H54 (cell line): ENCODE measurements around the gene LDLRAD3.
"Not testable (repeated sequence)": the region's sequence is repeated elsewhere in the genome, so short reads cannot be mapped to it uniquely, and the experiment has no call there.

Experiments used
- DNase-seq: peaks from one replicate; pipeline ENCODE4 v3.0.0; 2011; ENCODE audit warnings: low spot score, mixed read lengths; ENCODE audit not compliant: insufficient read length
- FAIRE-seq: peaks from 3 replicates; lab custom pipeline; 2011; peaks lifted over from hg19 to GRCh38; lab: Jason Lieb, UNC
- POLR2A ChIP-seq: IDR thresholded peaks from 2 replicates; pipeline ENCODE4 v1.6.1; 2011; ENCODE audit warnings: low read depth, mild to moderate bottlenecking, low read length

The LDLRAD3 gene

DNA sequence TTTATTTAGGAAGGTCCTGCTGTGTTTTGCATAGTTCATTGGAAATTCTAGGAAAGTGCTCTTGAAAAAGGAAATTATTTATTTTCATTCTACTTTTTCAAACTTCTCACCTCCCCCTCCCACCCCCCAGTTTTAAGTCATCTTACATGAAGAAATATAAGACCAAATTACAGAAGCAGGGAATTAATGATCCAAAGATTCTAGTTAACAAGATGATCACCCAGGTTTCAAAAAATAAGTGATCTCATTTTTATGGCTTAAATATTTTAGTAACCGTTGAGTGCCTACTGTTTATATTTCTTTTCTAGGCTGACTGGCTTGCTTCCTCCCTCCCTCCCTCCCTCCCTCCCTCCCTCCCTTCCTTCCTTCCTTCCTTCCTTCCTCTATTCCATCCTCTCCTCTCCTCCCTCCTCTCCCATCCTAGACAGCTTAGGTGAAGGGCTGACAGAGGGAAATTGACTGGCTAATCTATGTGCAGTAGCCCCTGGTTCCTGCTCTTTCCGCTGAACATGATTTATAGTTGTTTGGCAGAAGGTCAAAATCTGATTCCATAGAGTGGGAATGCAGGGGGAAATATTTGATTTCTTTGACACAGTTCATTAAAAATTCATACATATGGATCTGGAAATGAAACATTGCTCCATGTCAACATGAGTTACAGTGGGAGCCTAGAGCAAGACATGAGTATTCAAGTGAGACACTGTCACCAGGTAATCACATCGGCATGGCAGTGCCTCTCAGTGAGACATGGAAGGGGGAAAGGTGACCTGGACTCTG is 221.9 kb downstream of the LDLRAD3 start:
- no peak for TF ChIP-seq POLR2A
- DNase-seq (no peak), FAIRE-seq (no peak)

GRCh38 chr11:36167073-36167472 is 223.2 kb downstream of the LDLRAD3 start:
- no peak for DNase-seq
- no peak for FAIRE-seq
- TF ChIP-seq POLR2A: no peak

GRCh38 chr11:36167729-36168128 is 223.9 kb downstream of the LDLRAD3 start:
- no peak for TF ChIP-seq POLR2A
- FAIRE-seq (no peak), DNase-seq (no peak)

DNA sequence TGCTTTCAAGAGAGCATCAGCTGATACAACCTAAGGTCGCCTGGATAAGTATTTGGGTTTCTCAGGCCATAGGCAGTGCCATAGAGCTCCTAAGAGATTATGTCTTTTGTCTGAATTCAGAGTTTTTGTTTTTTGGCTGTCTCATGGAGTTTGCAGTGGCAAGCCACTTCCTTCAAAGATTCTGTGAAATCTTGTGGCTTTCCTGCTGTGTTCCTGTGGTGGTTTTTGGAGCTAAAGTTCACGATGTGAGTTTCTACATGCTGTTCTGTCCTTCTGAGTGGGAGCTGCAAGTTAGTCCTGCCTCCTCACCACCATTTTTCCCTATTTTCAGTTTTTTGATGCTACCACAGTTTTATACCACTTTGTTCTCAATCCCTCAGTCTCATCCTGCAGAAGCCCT is 234.0 kb downstream of the LDLRAD3 start:
- DNase-seq (no peak), FAIRE-seq (no peak)
- TF ChIP-seq POLR2A: no peak

- DNase-seq: no peak
- no peak for FAIRE-seq
- no peak for TF ChIP-seq POLR2A
Observed at GRCh38 chr11:36186340-36187175, 242.7 kb downstream of the LDLRAD3 start.

DNA sequence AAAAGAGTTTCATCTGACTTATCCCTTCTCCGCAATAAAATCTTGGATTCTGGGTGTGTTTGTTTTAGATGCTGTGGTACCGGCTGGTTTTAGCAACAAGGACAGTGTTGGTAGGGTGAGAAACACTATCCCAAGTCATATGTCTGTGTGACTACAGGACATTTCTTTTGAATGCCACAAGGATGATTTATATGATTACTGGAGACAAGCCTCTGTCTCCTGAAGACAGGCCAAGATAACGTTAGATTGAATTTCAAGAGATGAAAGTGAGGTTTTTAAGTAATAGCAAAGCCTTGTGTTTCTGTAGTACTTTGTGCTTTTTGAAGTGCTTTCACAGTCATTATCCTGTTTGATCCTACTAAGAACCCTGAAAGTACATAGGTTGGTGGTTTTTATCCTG is 243.8 kb downstream of the LDLRAD3 start:
- FAIRE-seq: no peak
- TF ChIP-seq POLR2A: no peak
- DNase-seq: no peak

GRCh38 chr11:36189735-36190134 is 245.9 kb downstream of the LDLRAD3 start:
- not testable (repeated sequence) for DNase-seq, FAIRE-seq

GRCh38 chr11:36191941-36192340 is 248.1 kb downstream of the LDLRAD3 start:
- FAIRE-seq: no peak

GRCh38 chr11:36192425-36193289 is 248.8 kb downstream of the LDLRAD3 start:
- DNase-seq (no peak), FAIRE-seq (no peak)
- TF ChIP-seq POLR2A: no peak

More at GRCh38 chr11:36191941-36192340, 248.1 kb downstream of the LDLRAD3 start:
- no peak for DNase-seq
- no peak for TF ChIP-seq POLR2A

DNA sequence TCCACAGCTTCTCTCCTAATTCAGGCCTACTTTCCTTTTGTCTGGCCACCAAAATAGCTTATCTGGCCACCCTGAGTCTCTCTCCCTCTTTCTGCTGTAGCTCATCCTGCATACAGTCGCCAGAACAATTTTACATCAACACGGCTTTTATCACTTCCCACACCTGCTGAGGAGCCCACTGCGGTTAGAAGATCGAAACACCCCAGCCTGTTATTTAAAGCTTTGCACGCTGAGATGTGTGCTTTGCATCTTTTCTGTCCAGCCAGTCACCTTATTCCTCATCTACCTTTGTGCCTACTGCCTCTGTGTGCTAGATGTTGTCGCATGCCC is 249.4 kb downstream of the LDLRAD3 start:
- no peak for DNase-seq
- FAIRE-seq: no peak
- TF ChIP-seq POLR2A: no peak

DNA sequence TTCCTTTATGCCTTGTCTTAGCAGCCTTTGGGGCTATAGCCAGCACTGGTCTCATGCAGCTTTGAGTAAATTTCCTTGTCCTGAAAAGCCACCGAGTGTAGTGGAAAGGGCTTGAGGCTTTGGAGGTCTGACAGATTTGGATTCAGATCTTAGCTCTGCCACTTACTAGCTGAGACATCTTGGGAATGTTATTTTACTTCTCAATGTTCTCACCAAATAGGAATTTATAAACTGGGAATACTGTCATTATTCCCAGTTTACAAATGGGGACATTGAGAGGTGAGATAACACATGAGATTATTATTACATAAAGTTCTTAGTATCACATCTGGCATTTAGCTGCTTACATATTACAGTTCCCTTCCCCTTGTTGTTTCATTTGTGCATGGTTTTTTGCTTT is 249.9 kb downstream of the LDLRAD3 start:
- no peak for FAIRE-seq
- no peak for DNase-seq
- no peak for TF ChIP-seq POLR2A

GRCh38 chr11:36195496-36196354 is 251.9 kb downstream of the LDLRAD3 start:
- no peak for TF ChIP-seq POLR2A
- DNase-seq: no peak
- FAIRE-seq: no peak
